Transverse colon (tissue), 4 donors: Measurements from ENCODE around the gene ACSF3. TPM values are rescaled to one million over a fixed set of nuclear protein-coding genes. Genes with fewer than 3 reads are reported as not detected.
"Not testable (repeated sequence)": the region's sequence is repeated elsewhere in the genome, so short reads cannot be mapped to it uniquely, and the experiment has no call there.

Experiments
- DNase-seq: peaks from one replicate; pipeline ENCODE4 v3.0.0-alpha.2; 2019
- H3K27ac ChIP-seq, 4 donors: fragments of 200-600 bp; sonication (generic); 2 replicates each; pipeline ENCODE4 v1.5.1; 2016 to 2018; ENCODE audit warnings: inconsistent platforms in 4 of 4
- H3K27me3 ChIP-seq: fragments of 200-600 bp; sonication (generic); 2 replicates; pipeline ENCODE4 v1.5.1; 2017; ENCODE audit warnings: inconsistent platforms
- H3K36me3 ChIP-seq, 4 donors: fragments of 200-600 bp; sonication (generic); 2 replicates each; pipeline ENCODE4 v1.5.1; 2017 to 2019; ENCODE audit warnings: inconsistent platforms in 4 of 4
- H3K4me1 ChIP-seq, 4 donors: fragments of 200-600 bp; sonication (generic); 2 replicates each; pipeline ENCODE4 v1.5.1; 2017 to 2020; ENCODE audit warnings: inconsistent platforms in 4 of 4
- H3K4me3 ChIP-seq, 4 donors: fragments of 200-600 bp; sonication (generic); 1 replicate in 1 of 4; 2 replicates in 3 of 4; pipeline versions ENCODE4 v1.5.1 to v1.6.1; 2017 to 2019; ENCODE audit warnings: inconsistent platforms in 4 of 4
- H3K9me3 ChIP-seq, 2 donors: fragments of 200-600 bp; sonication (generic); 2 replicates each; pipeline ENCODE4 v1.5.1; 2017 to 2019; ENCODE audit warnings: inconsistent platforms in 2 of 2
- EP300 ChIP-seq: sonication (generic); formaldehyde crosslinking; IDR thresholded peaks from one replicate; pipeline ENCODE4 v1.6.1; 2017; ENCODE audit warnings: antibody characterized with exemption, low read depth
- POLR2A ChIP-seq: fragments of 450-650 bp; IDR thresholded peaks from one replicate; pipeline ENCODE4 v1.6.1; 2016; ENCODE audit warnings: antibody characterized with exemption, mild to moderate bottlenecking, moderate library complexity
- POLR2AphosphoS5 ChIP-seq, 3 donors: sonication (generic); formaldehyde crosslinking; IDR thresholded peaks; one replicate each; pipeline ENCODE4 v1.6.1; 2016; ENCODE audit warnings: antibody characterized with exemption in 3 of 3
- WGBS, 2 donors: methylation state at CpG; one replicate each; pipeline ENCODE4 v1.1.5; 2018; ENCODE audit warnings: low coverage in 1 of 2; 5-methylcytosine and 5-hydroxymethylcytosine counted together
- in situ Hi-C, 4 donors: fragments of 200-750 bp; cut with MboI; loops; one replicate each; pipeline versions ENCODE4 v1.15.0 to v1.15.1; 2017; ENCODE audit warnings: low sequenced_read_pairs in 3 of 4, low pct_ligation_motif_present in 1 of 4, low pct_unique_long_range_greater_than_20kb in 1 of 4
- intact Hi-C: fragments of 100-400 bp; cut with DNase I; formaldehyde crosslinking; loops from one replicate; pipeline ENCODE4 v1.15.1; 2023; ENCODE audit warnings: low total_unique reads
- total RNA-seq, 4 donors: library from RNA; depleted of rRNA; stranded (reverse); fragments of >200 nt; gene quantifications; one replicate each; pipeline ENCODE4 v1.1.0, GENCODE V29; 2016
- TF ChIP-seq, protein P1 (sequence below), 5 experiments: fragments of 200-600 bp in 3 of 5; fragments of 450-650 bp in 2 of 5; sonication (generic) in 3 of 5; IDR thresholded peaks; 1 replicate in 2 of 5; 2 replicates in 3 of 5; pipeline ENCODE4 v1.5.1; 2016 to 2017; ENCODE audit warnings: antibody characterized with exemption in 5 of 5, inconsistent platforms in 3 of 5, mild to moderate bottlenecking in 2 of 5, moderate library complexity in 1 of 5

The ACSF3 gene
- total RNA-seq, 4 donors from 2014 or later: 54.5 to 120 (median 75.8) TPM

DNA sequence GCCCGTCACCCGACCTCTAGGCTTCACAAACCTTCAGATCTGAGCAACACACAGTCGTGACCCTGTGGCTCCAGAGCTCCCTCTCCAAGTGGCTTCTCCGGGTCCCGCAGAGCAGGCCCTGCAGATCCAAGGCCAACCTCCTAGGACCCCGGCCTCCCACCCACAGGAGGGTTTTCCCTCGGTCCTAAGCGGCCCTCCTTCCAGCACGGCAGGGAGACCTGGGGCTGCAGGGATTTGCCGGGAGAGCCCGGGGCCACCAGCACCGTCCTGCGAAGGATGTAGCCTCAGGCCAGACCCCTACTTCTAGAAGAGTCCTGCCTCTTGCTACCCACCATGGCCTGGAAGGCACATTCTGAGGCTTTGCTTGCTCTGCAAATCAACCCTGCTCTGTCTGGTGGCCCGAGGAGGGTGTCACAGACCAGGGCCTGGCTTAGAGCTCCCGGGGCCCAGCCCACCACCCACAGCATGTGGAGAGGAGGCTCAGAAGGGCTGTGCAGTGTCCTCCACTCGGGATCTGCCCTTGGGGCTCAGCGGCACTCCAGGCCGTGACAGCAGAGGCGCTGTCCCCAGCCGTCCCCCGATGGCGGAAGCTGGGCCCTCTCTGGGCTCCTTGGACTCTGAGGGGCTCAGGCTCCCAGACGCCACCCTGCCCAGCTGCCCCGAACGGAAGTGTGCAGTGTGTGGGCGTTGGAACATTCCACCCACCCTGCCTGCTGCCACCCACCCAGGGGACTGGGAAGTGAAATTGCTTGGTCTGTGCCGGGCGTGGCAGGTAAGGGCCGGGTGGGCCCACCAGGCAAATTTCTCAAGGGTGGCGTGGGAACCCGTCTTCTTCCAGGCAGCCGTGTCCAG, 28.8 kb upstream of the ACSF3 start:
- H3K4me3 ChIP-seq: no peak overlapping the region
- H3K4me1 ChIP-seq: peaks cover 0 to 5% (median 0%) of the 10 kb centered on the region in 4 donors
- H3K27me3 ChIP-seq: peaks cover 20% of the 10 kb centered on the region
- WGBS, 2 donors: 81 to 100% methylated on average over 1 to 21 of the region's 32 CpGs
- in situ Hi-C loops (no loop called here), intact Hi-C loops (no loop called here)
- TF ChIP-seq, protein P1, sequence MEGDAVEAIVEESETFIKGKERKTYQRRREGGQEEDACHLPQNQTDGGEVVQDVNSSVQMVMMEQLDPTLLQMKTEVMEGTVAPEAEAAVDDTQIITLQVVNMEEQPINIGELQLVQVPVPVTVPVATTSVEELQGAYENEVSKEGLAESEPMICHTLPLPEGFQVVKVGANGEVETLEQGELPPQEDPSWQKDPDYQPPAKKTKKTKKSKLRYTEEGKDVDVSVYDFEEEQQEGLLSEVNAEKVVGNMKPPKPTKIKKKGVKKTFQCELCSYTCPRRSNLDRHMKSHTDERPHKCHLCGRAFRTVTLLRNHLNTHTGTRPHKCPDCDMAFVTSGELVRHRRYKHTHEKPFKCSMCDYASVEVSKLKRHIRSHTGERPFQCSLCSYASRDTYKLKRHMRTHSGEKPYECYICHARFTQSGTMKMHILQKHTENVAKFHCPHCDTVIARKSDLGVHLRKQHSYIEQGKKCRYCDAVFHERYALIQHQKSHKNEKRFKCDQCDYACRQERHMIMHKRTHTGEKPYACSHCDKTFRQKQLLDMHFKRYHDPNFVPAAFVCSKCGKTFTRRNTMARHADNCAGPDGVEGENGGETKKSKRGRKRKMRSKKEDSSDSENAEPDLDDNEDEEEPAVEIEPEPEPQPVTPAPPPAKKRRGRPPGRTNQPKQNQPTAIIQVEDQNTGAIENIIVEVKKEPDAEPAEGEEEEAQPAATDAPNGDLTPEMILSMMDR (IDR thresholded peaks at IDR 0.05): no peak
- no peak for TF ChIP-seq EP300
- no peak for TF ChIP-seq POLR2A
- TF ChIP-seq POLR2AphosphoS5 (IDR thresholded peaks at IDR 0.05): no peak
- no peaks in the 10 kb centered on the region for H3K36me3 ChIP-seq
- H3K27ac ChIP-seq: no peak overlapping the region
- DNase-seq: no peak
- no peaks in the 10 kb centered on the region for H3K9me3 ChIP-seq

DNA sequence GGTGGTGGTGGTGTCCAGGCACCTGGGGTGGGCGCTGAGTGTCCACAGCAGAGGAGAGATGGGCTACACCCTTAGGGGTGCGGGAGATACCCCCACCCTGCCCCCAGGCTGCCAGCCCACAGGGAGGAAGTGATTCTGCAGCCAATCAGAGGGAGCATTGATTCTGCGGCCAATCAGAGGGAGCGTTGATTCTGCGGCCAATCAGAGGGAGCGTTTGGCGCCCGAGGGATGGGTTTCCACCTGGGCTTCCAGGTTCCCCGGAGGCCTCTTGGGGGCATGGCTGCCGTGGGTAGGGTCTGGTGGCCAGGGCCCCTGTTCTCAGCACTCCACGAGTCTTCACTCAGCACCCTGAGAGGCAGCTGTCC, 28.2 kb upstream of the ACSF3 start:
- DNase-seq: peak; percentile 42
- no peaks in the 10 kb centered on the region for H3K36me3 ChIP-seq
- intact Hi-C loops (no loop called here), in situ Hi-C loops (no loop called here)
- H3K4me3 ChIP-seq: no peak overlapping the region
- peaks cover 24% of the 10 kb centered on the region for H3K27me3 ChIP-seq
- no peak for TF ChIP-seq POLR2A
- TF ChIP-seq EP300: no peak
- TF ChIP-seq, protein P1 (IDR thresholded peaks at IDR 0.05): no peak
- TF ChIP-seq POLR2AphosphoS5 (IDR thresholded peaks at IDR 0.05): no peak
- WGBS, 2 donors: 88% methylated on average over 10 of the region's 11 CpGs; no CpG with 5 or more reads in 1 of the 2 donors
- no peak overlapping the region for H3K27ac ChIP-seq
- H3K9me3 ChIP-seq: no peaks in the 10 kb centered on the region
- peaks cover 0 to 5% (median 0%) of the 10 kb centered on the region in 4 donors for H3K4me1 ChIP-seq

DNA sequence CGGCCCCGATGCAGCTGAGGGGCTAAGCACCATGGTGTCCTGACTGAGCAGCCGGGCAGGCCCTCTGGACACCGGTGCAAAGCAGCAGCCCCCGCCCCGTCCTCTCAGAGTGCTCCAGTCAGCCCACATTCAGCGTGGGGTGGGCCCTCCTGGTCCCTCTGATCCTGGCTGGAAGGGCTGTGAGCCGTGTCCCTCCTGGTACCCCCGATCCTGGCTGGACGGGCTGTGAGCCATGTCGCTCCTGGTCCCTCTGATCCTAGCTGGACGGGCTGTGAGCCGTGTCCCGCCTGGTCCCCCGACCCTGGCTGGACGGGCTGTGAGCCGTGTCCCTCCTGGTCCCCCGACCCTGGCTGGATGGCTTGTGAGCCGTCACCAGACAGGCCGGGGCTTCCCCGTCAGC, 26.9 kb upstream of the ACSF3 start:
- TF ChIP-seq POLR2AphosphoS5 (IDR thresholded peaks at IDR 0.05) (no peak), EP300 (no peak), POLR2A (no peak)
- TF ChIP-seq, protein P1 (IDR thresholded peaks at IDR 0.05): no peak
- peaks cover 0 to 7% (median 5%) of the 10 kb centered on the region in 4 donors for H3K4me1 ChIP-seq
- no peak overlapping the region for H3K27ac ChIP-seq
- H3K27me3 ChIP-seq: peaks cover 33% of the 10 kb centered on the region
- DNase-seq: no peak
- H3K4me3 ChIP-seq: no peak overlapping the region
- intact Hi-C loops (no loop called here), in situ Hi-C loops (no loop called here)
- no peaks in the 10 kb centered on the region for H3K36me3 ChIP-seq
- WGBS, 2 donors: 91% methylated on average over 15 of the region's 21 CpGs; no CpG with 5 or more reads in 1 of the 2 donors
- no peaks in the 10 kb centered on the region for H3K9me3 ChIP-seq

DNA sequence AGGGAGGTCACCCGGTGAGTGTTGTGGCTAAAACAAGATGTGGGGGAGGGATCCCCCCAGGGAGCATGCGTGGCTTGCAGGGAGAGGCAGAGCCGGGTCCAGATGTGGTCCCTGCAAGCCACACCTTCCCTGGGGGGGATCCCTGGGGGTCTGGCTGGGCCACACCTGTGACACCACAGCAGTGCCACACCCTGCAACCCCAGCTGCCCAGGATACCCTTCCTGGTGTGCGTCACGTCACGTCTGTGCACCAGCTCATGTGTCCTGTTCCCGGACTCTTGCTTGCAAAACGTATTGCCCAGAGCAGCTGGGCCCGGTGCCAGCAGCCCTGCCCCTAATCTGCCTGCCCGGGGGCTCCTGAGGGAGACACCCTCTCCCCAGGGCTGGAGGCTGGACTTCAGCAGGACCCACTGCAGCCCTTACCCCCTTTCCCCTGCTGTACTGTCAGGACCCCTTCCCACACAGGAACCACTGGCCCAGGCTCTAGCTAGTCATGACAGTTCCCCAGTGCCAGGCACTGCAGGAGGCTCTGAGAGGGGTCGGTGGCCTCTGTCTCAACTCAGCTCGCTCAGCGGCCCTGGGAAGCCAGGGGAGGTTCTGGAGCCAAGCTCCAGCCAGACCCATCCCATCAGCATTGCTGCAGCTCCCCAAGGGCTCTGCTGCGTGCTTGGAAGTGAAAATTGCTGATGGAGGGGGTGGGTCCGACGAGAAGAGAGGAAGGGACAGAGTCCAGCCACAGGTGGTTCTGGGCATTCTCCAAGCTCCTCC, 25.8 kb upstream of the ACSF3 start:
- intact Hi-C loops (no loop called here), in situ Hi-C loops (no loop called here)
- Histone ChIP-seq H3K9me3 (no peaks in the 10 kb centered on the region), H3K4me1 (peaks cover 0 to 16% (median 16%) of the 10 kb centered on the region in 4 donors), H3K27me3 (peaks cover 34% of the 10 kb centered on the region), H3K4me3 (no peak overlapping the region), H3K36me3 (no peaks in the 10 kb centered on the region), H3K27ac (no peak overlapping the region)
- TF ChIP-seq POLR2AphosphoS5 (IDR thresholded peaks at IDR 0.05) (no peak), EP300 (no peak), POLR2A (no peak)
- TF ChIP-seq, protein P1 (IDR thresholded peaks at IDR 0.05): no peak
- DNase-seq: peak; percentile 71
- 25% methylated on average over 16 of the region's 16 CpGs; no CpG with 5 or more reads in 1 of the 2 donors for WGBS, 2 donors

DNA sequence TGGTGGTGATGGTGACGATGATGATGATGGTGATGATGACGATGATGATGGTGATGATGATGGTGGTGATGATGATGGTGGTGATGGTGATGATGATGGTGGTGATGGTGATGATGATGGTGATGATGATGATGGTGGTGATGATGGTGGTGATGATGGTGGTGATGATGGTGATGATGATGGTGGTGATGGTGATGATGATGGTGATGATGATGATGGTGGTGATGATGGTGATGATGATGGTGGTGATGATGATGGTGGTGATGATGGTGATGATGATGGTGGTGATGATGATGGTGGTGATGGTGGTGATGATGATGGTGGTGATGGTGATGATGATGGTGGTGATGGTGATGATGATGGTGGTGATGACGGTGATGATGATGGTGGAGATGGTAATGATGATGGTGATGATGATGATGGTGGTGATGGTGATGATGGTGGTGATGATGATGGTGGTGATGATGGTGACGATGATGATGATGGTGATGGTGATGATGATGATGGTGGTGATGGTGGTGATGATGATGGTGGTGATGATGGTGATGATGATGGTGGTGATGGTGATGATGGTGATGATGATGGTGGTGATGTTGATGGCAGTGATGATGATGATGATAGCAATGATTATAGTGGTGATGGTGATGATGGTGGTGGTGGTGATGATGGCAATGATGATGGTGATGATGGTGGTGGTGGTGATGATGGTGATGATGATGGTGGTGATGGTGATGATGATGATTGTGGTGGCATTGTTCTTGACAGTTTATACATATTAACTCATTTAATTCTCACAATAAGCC, 24.6 kb upstream of the ACSF3 start:
- H3K9me3 ChIP-seq, H3K36me3 ChIP-seq, DNase-seq, intact Hi-C loops, H3K27ac ChIP-seq, H3K4me3 ChIP-seq, in situ Hi-C loops: not testable (repeated sequence)
- H3K4me1 ChIP-seq: peaks cover 0 to 16% (median 16%) of the 10 kb centered on the region in 4 donors
- 92 to 93% methylated on average over 4 of the region's 4 CpGs for WGBS, 2 donors
- H3K27me3 ChIP-seq: peaks cover 29% of the 10 kb centered on the region
